Measurements from ENCODE around the gene C2.

C2 gene

GRCh38 chr6:31968326-31968725, 40.8 kb downstream of the C2 start:
- TF ChIP-seq, protein P1, sequence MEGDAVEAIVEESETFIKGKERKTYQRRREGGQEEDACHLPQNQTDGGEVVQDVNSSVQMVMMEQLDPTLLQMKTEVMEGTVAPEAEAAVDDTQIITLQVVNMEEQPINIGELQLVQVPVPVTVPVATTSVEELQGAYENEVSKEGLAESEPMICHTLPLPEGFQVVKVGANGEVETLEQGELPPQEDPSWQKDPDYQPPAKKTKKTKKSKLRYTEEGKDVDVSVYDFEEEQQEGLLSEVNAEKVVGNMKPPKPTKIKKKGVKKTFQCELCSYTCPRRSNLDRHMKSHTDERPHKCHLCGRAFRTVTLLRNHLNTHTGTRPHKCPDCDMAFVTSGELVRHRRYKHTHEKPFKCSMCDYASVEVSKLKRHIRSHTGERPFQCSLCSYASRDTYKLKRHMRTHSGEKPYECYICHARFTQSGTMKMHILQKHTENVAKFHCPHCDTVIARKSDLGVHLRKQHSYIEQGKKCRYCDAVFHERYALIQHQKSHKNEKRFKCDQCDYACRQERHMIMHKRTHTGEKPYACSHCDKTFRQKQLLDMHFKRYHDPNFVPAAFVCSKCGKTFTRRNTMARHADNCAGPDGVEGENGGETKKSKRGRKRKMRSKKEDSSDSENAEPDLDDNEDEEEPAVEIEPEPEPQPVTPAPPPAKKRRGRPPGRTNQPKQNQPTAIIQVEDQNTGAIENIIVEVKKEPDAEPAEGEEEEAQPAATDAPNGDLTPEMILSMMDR (IDR thresholded peaks at IDR 0.05; ENCODE audit: borderline replicate concordance, control extremely low read depth, extremely low read depth, insufficient read depth, missing control alignments), result no peak
- no peak for DNase-seq (ENCODE audit: low spot score)

DNA sequence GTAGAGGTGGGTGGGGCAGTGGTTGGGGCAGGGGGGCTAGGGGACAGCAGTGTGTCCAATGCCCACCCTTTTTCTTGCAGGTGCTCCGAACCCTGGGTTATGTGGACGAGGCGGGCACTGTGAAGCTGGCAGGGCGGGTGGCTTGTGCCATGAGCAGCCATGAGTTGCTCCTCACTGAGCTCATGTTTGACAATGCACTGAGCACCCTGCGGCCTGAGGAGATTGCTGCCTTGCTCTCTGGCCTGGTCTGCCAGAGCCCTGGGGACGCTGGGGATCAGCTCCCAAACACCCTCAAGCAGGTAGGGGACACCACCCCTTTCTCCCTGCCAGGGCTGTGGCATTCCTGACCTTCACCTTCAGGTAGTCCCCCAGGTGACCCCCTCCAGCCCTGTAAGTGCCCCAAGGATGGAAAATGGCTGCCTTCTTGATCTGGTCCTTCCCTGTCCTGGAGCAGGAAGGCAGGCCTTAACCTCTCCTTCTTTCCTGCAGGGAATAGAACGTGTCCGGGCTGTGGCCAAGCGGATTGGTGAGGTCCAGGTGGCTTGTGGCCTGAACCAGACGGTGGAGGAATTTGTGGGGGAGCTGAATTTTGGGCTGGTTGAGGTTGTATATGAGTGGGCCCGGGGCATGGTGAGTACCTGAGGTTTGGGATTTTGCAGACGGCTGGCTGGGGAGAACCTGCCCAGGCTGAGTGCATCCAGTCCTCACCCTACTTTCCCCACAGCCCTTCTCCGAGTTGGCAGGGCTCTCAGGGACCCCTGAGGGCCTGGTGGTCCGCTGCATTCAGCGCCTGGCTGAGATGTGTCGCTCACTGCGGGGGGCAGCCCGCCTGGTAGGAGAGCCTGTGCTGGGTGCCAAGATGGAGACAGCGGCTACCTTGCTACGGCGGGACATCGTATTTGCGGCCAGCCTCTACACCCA, 41.5 kb downstream of the C2 start:
- TF ChIP-seq, protein P1 (IDR thresholded peaks at IDR 0.05; ENCODE audit: borderline replicate concordance, control extremely low read depth, extremely low read depth, insufficient read depth, missing control alignments), result no peak
- in situ Hi-C loops (cut with MboI; ENCODE audit: low sequenced_read_pairs, unreplicated experiment), result no loop called here

More at GRCh38 chr6:31968326-31968725, 40.8 kb downstream of the C2 start:
- in situ Hi-C loops (cut with MboI; ENCODE audit: low sequenced_read_pairs, unreplicated experiment), result no loop called here

DNA sequence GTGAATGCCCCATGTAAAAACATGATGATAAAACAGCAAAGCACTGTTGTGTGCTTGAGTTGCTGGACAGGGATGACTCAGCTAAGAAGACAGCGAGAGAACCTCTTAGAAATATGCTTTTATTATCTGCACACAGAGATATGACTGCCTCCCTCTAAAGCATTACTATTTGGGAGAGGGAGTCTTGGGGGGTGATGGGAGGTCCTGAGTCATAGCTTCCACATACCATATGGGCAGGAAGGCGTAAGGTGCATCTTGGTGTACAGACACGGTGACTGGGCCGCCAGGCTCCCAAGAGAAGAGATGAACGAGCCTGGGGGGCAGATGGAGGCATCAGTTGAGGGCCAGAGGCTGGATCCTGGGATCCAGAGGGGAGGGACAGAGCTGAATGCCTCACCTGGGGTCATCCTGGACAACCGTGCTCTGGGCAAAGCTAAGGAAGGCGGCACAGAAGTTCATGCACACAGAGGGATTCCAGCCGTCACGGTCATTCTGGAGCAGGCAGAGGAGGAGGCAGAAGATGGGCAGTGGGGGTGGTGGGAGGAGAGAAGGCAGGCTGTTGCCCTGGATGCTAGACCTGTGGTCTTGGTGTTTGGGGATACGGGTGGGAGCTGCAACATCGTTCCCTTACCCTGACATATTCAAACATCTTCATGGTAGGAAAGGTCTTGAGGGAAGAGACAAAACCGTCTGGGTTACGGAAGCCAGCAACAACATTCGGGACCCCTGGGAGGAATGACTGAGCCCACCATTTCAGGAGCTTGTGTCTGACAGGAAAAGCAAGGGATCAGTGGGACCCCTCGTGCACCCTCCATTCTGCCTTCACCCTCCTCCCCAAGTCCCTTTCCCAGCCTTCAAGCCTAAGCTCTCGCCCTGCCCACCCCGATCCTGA, 42.4 kb downstream of the C2 start:
- in situ Hi-C loops (cut with MboI; ENCODE audit: low sequenced_read_pairs, unreplicated experiment), result no loop called here

More for the DNA sequence above, 41.5 kb downstream of the C2 start:
- no peak for DNase-seq (ENCODE audit: low spot score)

DNA sequence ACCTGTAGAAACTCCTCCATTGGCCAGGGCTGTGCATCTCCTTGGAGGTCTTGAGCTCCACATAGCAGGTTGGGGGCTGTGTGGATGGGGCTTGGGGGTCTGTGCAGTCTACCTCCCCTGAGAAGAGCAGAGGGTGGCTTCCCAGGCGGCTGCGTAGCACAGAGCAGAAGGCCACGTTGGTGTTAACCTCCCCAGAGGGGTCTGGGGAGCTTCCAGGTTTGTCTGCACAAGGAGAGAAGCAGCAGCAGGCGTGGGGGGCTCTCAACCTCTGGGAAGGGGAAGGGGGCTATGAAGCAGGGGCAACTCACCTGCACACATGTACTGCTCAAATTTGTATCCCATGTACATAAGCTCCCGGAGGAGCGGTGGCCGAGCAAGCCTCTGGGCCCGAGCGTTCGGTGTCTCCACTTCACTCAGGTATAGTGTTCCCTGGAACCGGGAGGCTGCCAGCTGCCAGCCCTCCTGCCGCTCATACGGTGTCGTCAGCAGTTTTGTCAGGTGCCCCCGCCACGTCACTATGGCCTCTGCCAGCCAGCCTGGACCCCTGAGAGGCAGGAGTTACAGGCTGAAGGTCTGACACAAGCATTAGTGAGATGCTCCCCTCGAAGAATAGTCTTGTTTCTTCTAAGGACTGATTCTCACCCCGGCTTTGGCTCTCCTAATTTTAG, 43.2 kb downstream of the C2 start:
- DNase-seq (ENCODE audit: low spot score), result no peak
- in situ Hi-C loops (cut with MboI; ENCODE audit: low sequenced_read_pairs, unreplicated experiment), result no loop called here
- TF ChIP-seq, protein P1 (IDR thresholded peaks at IDR 0.05; ENCODE audit: borderline replicate concordance, control extremely low read depth, extremely low read depth, insufficient read depth, missing control alignments), result no peak

More for the DNA sequence above, 42.4 kb downstream of the C2 start:
- no peak for DNase-seq (ENCODE audit: low spot score)
- TF ChIP-seq, protein P1 (IDR thresholded peaks at IDR 0.05; ENCODE audit: borderline replicate concordance, control extremely low read depth, extremely low read depth, insufficient read depth, missing control alignments), result no peak

DNA sequence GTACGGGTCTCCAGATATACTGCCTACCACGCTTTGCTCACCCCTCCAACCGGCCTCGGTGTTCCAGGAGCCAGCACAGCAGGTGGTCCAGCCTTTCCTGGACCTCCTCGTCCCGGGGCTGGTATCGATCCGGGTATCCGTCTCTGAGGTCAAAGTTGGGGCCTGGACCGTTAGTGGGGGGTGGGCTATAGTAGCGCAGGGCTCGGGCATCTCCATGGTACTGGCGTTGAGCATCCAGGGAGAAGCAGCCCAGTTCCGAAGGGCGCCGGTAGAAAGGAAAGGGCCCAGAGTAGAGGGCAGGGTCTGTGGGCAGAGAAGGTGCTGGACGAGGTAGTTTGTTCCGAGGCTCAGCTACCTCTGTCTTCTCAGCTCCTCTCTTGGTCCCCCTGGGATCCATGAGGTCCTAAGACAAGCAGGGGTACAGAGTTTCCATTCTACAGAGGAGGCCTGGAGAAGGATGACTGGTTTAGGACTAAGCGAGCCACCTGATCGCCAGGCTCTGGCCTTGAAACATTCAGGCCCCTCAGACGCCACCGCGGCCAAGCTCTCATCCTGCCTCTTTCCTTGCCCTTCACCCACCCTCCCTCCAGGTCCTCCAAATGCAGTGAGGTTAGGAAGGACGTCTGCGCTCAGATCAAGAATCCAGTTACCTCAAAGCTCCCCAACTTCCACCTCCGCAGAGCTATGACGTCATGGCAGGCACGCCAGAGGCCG, 43.9 kb downstream of the C2 start:
- DNase-seq (ENCODE audit: low spot score), result no peak
- TF ChIP-seq, protein P1 (IDR thresholded peaks at IDR 0.05; ENCODE audit: borderline replicate concordance, control extremely low read depth, extremely low read depth, insufficient read depth, missing control alignments), result no peak
- in situ Hi-C loops (cut with MboI; ENCODE audit: low sequenced_read_pairs, unreplicated experiment), result no loop called here
